Endothelial cell of umbilical vein (primary cell): ENCODE measurements around the gene MFAP4.

Source experiments
- POLR2A ChIP-seq: IDR thresholded peaks from 2 replicates; pipeline ENCODE4 v1.6.1; 2012; ENCODE audit warnings: low read depth, mild to moderate bottlenecking, control low read depth, low read length
- POLR2AphosphoS5 ChIP-seq: IDR thresholded peaks from 2 replicates; pipeline ENCODE4 v1.6.1; 2012; ENCODE audit warnings: low read depth, mild to moderate bottlenecking, control low read depth, low read length, moderate library complexity; ENCODE audit not compliant: insufficient read depth
- TF ChIP-seq, protein P1 (sequence below): IDR thresholded peaks from 2 replicates; pipeline ENCODE4 v1.6.1; 2011; ENCODE audit not compliant: insufficient read depth, insufficient read length
- TF ChIP-seq, protein P2 (sequence below), 2 donors: IDR thresholded peaks; 1 replicate in 1 of 2; 2 replicates in 1 of 2; pipeline ENCODE4 v1.5.1; 2011; ENCODE audit warnings: low read length in 2 of 2, mild to moderate bottlenecking in 2 of 2, moderate library complexity in 2 of 2, control low read depth in 1 of 2, inconsistent platforms in 1 of 2, low read depth in 1 of 2; ENCODE audit not compliant: insufficient read depth in 1 of 2; ENCODE audit errors: extremely low read depth in 1 of 2

DNA sequence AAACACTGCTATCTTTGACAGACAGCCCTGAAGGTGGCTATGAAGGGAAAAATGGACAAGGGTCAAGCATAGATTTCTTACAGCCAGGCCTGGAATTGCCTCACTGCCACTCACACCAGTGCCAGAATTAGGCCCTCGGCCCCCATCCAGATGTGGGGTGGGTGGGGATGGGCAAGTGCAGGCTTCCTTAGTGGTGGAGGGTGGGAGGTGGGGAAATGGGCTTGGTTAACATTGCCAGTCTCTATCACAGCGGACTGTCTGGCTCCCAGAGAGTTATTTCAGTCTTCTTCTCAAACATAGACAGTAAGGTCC lies 49.3 kb downstream of the MFAP4 start:
- TF ChIP-seq POLR2A = no peak
- TF ChIP-seq, protein P1, sequence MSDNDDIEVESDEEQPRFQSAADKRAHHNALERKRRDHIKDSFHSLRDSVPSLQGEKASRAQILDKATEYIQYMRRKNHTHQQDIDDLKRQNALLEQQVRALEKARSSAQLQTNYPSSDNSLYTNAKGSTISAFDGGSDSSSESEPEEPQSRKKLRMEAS = no peak
- TF ChIP-seq POLR2AphosphoS5 = no peak
- TF ChIP-seq, protein P2, sequence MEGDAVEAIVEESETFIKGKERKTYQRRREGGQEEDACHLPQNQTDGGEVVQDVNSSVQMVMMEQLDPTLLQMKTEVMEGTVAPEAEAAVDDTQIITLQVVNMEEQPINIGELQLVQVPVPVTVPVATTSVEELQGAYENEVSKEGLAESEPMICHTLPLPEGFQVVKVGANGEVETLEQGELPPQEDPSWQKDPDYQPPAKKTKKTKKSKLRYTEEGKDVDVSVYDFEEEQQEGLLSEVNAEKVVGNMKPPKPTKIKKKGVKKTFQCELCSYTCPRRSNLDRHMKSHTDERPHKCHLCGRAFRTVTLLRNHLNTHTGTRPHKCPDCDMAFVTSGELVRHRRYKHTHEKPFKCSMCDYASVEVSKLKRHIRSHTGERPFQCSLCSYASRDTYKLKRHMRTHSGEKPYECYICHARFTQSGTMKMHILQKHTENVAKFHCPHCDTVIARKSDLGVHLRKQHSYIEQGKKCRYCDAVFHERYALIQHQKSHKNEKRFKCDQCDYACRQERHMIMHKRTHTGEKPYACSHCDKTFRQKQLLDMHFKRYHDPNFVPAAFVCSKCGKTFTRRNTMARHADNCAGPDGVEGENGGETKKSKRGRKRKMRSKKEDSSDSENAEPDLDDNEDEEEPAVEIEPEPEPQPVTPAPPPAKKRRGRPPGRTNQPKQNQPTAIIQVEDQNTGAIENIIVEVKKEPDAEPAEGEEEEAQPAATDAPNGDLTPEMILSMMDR (IDR thresholded peaks at IDR 0.05; ENCODE audit: extremely low read depth in 1 of 2, insufficient read depth in 1 of 2, low read depth in 1 of 2, low read length in 2 of 2) = no peak
